Right cardiac atrium (tissue), 5 donors: ENCODE measurements around the gene CXCR5. TPM values are rescaled to one million over a fixed set of nuclear protein-coding genes. Genes with fewer than 3 reads are reported as not detected.
A peak's percentile ranks its signal among the peaks of the same experiment; 100 is the strongest.

Experiments
- ATAC-seq, 2 donors: fragments of 200-7000 bp; cut with Tn5 transposase; one replicate each; pipeline versions ENCODE4 v1.8.0 to v1.9.1; 2020; ENCODE audit warnings: moderate library complexity in 2 of 2, mild to moderate bottlenecking in 1 of 2
- DNase-seq, 3 donors: peaks; one replicate each; pipeline ENCODE4 v3.0.0-alpha.2; 2020
- H3K27ac ChIP-seq: one replicate; pipeline ENCODE4 v1.5.1; 2013; ENCODE audit warnings: mild to moderate bottlenecking, low read length, control low read depth, moderate library complexity
- H3K27me3 ChIP-seq: one replicate; pipeline ENCODE4 v1.6.1; 2013; ENCODE audit not compliant: control insufficient read depth, insufficient read depth
- H3K4me1 ChIP-seq: one replicate; pipeline ENCODE4 v1.6.1; 2013; ENCODE audit warnings: low read length; ENCODE audit not compliant: control insufficient read depth, insufficient read depth
- H3K4me3 ChIP-seq: one replicate; pipeline ENCODE4 v1.5.1; 2013; ENCODE audit warnings: low read length, control low read depth
- H3K9me3 ChIP-seq: one replicate; pipeline ENCODE4 v1.6.1; 2013; ENCODE audit warnings: low read length; ENCODE audit not compliant: control insufficient read depth
- WGBS: extraction: QIAGEN DNeasy Blood & Tissue Kit; methylation state at CpG from one replicate; pipeline ENCODE4 v1.1.7; 2013; 5-methylcytosine and 5-hydroxymethylcytosine counted together
- intact Hi-C, 4 donors: fragments of 100-400 bp; cut with DNase I; formaldehyde crosslinking; loops; one replicate each; pipeline versions ENCODE4 v1.11.0 to v1.14.0; 2022 to 2023
- polyA plus RNA-seq: library from polyadenylated mRNA; stranded (reverse); fragments of 200-250 nt; gene quantifications from one replicate; pipeline ENCODE4 v1.2.3, GENCODE V29; 2013
- total RNA-seq, 4 donors: library from RNA; stranded (reverse); fragmentation: NEBNext Ultra II Directional; extraction: Animal tissue kit (Norgen Biotek cat#: 25700); gene quantifications; one replicate each; pipeline ENCODE4 v1.2.1, GENCODE V29; 2021
- donor health status: healthy with polysubstance abuse.
- donor health status: DM: no; HTN: yes; CAD: no.
- donor health status: DM: no; HTN: no; CAD: no.
- donor health status: DM: no; HTN: yes; CAD: no; lungs with severe emphysema.
- donor health status: DM: yes; HTN: yes; CAD: no.

The CXCR5 gene
- total and polyA plus RNA-seq, 5 donors = 0.34 TPM; not detected in 4

DNA sequence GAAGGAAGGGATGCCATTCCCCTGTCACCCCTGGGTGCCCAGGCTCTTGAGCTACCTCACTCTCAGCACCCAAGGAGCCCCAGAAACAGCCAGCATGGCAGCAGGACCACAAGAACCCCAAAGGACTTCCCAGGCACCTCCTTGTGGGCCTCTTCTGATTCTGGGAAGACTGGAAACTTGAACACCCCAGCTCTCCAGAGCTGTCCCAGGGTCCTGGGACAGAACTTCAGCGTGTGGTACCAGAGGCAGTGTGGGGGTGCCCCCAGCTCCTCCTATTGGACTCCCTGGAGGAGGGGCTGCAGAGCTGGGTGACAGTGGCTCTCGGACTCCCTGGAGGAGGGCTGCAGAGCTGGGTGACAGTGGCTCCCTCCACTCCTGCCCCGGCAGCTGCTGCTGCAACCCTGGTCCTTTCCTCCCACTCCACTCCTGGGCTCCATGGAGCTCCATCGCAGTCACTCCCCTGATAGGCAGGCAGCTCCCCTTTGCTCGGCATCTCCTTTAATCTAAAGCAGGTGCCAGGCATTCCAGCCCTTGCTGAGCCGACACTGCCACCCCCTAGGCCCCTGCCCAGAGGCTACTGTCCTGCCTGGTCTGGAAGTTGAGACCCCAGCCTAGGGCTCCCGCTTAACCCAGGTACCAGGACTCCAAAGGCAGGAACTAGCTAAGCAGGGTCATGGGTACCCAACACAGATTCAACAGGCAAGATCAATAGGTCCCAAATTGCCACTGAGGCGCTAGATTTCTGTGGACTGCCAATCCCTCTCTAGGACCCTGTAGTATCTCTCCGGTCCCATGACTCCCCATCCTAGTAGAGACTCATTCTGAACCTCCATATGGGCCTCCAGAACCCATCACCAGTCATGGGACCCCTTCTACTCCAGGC is 39.3 kb downstream of the CXCR5 start:
- intact Hi-C loops = loop anchor here in 1 of 4 donors (2.0 kb wide), 1 partner anchor 14 kb away; no protein-coding TSS in a partner anchor
- peak overlapping the region; percentile 90 for H3K27ac ChIP-seq
- DNase-seq (peak in 2 of 3 donors; percentile 56 to 61), ATAC-seq (no peak)
- no peaks in the 10 kb centered on the region for H3K27me3 ChIP-seq
- peaks cover 18% of the 10 kb centered on the region for H3K4me1 ChIP-seq
- WGBS = 35% methylated on average over 9 of the region's 9 CpGs
- H3K4me3 ChIP-seq = peak overlapping the region; percentile 64
- no peaks in the 10 kb centered on the region for H3K9me3 ChIP-seq

GRCh38 chr11:118923721-118924587 is 40.3 kb downstream of the CXCR5 start:
- 11% methylated on average over 7 of the region's 7 CpGs for WGBS
- H3K9me3 ChIP-seq = no peaks in the 10 kb centered on the region
- ATAC-seq (no peak), DNase-seq (peak in 2 of 3 donors; percentile 36 to 54)
- peaks cover 12% of the 10 kb centered on the region for H3K4me1 ChIP-seq
- H3K27ac ChIP-seq = peak overlapping the region; percentile 90
- intact Hi-C loops = loop anchor here in 1 of 4 donors (2.0 kb wide), 1 partner anchor 15 kb away; no protein-coding TSS in a partner anchor
- no peaks in the 10 kb centered on the region for H3K27me3 ChIP-seq
- peak overlapping the region; percentile 64 for H3K4me3 ChIP-seq

DNA sequence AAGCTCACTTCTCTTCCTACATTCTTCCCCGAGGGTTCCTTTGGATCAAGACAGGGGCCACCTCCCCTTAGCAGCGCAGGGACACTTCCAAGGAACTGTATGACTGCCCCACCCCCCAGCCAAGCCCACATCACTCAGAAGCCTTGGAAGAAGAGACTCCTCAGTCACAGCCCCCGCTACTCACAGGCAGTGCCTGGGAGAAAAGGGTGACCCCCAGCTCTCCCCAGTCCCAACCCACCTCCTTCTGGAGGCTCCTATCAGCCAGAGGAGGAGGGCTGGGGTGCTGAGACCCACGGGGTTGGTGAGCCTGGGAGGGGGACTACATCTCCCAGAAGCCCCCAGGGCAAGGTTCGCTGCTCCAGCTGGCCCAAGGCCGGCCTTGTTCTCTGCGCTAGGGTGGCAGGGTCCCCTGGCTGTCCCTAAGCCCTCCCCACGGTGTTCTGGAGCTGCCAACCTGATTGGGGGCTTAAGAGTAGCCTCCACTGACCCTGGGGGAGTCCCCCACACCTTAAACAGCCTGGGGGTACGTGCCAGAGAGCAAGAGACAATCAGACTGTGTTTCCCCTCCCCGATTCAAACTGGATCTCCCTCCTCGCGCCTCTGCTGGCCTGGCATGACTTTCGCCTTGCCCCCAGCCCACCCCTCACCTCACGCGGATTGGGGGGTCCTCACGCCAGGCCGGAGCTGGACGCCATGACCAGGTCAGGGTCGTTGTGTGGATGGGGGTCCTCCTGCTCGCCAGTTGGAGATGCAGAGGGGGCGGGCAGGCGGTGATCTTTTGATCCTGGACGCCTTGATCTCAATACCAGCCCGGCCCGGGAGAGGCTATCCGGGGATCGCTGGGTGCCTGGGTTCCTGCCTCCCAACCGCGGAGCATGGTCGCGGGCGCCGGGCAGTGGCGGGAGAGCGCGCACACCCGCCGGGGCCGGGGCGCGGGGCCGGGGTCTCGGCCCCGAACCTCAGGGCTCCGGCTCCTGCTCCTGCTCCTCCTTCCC is 41.2 kb downstream of the CXCR5 start:
- peaks cover 7% of the 10 kb centered on the region for H3K4me1 ChIP-seq
- WGBS = under 1% methylated on average over 45 of the region's 45 CpGs
- DNase-seq = peak; percentile 62 to 87 (median 85)
- intact Hi-C loops = loop anchor here in 1 of 4 donors (5.0 kb wide), 1 partner anchor 133 kb away; the partner anchor contains the start of gene DDX6
- H3K9me3 ChIP-seq = no peaks in the 10 kb centered on the region
- no peak for ATAC-seq
- H3K27me3 ChIP-seq = no peaks in the 10 kb centered on the region
- H3K4me3 ChIP-seq = peak overlapping the region; percentile 64
- peak overlapping the region; percentile 90 for H3K27ac ChIP-seq

- H3K4me1 ChIP-seq = peaks cover 2% of the 10 kb centered on the region
- WGBS = 7% methylated on average over 7 of the region's 7 CpGs
- intact Hi-C loops = loop anchor here in 3 of 4 donors (2.0 to 5.0 kb wide), 3 partner anchors 19 to 135 kb away; partner anchors contain the start of gene DDX6 (in 1 of the 3)
- H3K9me3 ChIP-seq = no peaks in the 10 kb centered on the region
- ATAC-seq (no peak), DNase-seq (peak in 1 of 3 donors; percentile 30)
- no peak overlapping the region for H3K4me3 ChIP-seq
- H3K27me3 ChIP-seq = no peaks in the 10 kb centered on the region
- peak overlapping the region; percentile 45 for H3K27ac ChIP-seq
Observed at GRCh38 chr11:118927554-118928100, 43.9 kb downstream of the CXCR5 start.

GRCh38 chr11:118928101-118928869 is 44.6 kb downstream of the CXCR5 start:
- Histone ChIP-seq H3K27me3 (no peaks in the 10 kb centered on the region), H3K4me1 (peaks cover 2% of the 10 kb centered on the region), H3K27ac (peak overlapping the region; percentile 99), H3K4me3 (peak overlapping the region; percentile 94), H3K9me3 (no peaks in the 10 kb centered on the region)
- WGBS = under 1% methylated on average over 32 of the region's 32 CpGs
- ATAC-seq = peak; percentile 79 to 82
- DNase-seq = peak; percentile 92 to 95 (median 95)
- intact Hi-C loops = loop anchor here in 3 of 4 donors (2.0 to 5.0 kb wide), 3 partner anchors 19 to 136 kb away; partner anchors contain the start of gene DDX6 (in 1 of the 3)

- H3K4me3 ChIP-seq = peak overlapping the region; percentile 94
- no peaks in the 10 kb centered on the region for H3K4me1 ChIP-seq
- intact Hi-C loops = loop anchor here in 3 of 4 donors (2.0 to 5.0 kb wide), 3 partner anchors 20 to 137 kb away; partner anchors contain the start of gene DDX6 (in 1 of the 3)
- no peaks in the 10 kb centered on the region for H3K27me3 ChIP-seq
- WGBS = under 1% methylated on average over 26 of the region's 26 CpGs
- ATAC-seq (peak; percentile 62 to 70), DNase-seq (peak in 2 of 3 donors; percentile 78 to 86)
- no peaks in the 10 kb centered on the region for H3K9me3 ChIP-seq
- H3K27ac ChIP-seq = peak overlapping the region; percentile 99
Observed at GRCh38 chr11:118928870-118929500, 45.3 kb downstream of the CXCR5 start.

DNA sequence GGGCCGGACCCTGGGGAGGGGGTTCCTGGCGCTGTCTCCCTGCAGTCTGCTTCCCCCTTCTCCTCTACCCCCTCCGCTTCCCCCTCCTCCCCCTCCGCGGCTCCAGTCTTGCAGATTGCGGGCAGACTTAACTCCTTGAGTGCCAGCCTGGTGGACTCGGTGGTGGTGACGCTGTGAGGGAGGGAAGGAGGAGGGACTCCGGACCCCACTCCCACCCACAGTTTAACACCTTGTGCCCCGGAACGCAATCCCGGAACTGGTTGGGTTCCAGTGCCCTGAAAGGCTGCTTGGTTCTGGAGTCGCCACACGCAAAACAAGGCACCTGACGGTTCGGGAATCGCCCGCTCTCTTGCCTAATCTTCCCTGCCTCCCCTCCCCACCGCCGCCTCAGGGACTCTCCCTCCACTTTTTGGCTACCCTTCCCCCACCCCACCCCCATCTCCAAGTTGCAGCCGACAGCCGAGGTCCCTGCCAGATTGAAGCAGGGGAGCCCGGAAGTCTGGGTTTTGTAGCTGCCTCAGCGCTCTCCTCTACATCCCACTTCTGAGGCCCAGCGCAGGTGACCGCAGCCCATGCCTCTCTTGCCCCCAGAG is 45.9 kb downstream of the CXCR5 start:
- WGBS = 0% methylated on average over 24 of the region's 26 CpGs
- no peaks in the 10 kb centered on the region for H3K27me3 ChIP-seq
- intact Hi-C loops = loop anchor here in 3 of 4 donors (2.0 to 5.0 kb wide), 3 partner anchors 21 to 137 kb away; partner anchors contain the start of gene DDX6 (in 1 of the 3)
- H3K27ac ChIP-seq = peak overlapping the region; percentile 90
- ATAC-seq (peak; percentile 64 to 70), DNase-seq (peak; percentile 87 to 94 (median 94))
- H3K4me1 ChIP-seq = no peaks in the 10 kb centered on the region
- peak overlapping the region; percentile 94 for H3K4me3 ChIP-seq
- H3K9me3 ChIP-seq = no peaks in the 10 kb centered on the region

DNA sequence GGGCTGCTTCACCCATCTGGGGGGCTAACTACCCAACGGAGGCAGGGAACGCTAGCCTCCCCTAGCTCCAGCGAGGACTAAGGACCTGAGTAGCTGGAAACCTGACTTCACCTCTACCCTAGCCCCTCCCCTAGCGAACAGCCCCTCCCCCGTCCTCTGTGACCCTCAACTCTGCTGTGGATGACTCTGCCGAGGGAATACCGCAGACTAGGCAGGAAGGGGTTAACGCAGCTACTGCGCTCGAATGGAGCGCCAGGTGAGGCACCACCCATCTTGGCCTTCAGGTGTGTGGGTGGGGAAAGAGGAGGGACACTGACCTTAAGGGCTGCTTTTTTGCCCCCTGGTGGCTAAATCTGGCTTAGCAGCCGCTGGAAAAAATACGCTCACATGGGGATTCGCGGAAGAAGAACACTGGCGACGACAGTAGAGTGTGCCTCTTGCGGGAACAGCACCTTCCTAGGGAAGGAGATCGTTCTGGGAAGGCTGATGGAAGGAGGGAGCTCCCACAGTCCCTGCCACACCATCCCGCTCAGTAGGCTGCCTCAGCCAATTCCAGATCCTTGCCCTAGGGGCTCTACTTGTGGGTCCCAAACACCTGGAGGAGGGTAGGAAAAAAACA is 46.5 kb downstream of the CXCR5 start:
- intact Hi-C loops = loop anchor here in 1 of 4 donors (2.0 kb wide), 1 partner anchor 21 kb away; no protein-coding TSS in a partner anchor
- DNase-seq = peak; percentile 75 to 92 (median 89)

More for the DNA sequence above, 46.5 kb downstream of the CXCR5 start:
- Histone ChIP-seq H3K27ac (peak overlapping the region; percentile 90), H3K4me1 (no peaks in the 10 kb centered on the region), H3K9me3 (no peaks in the 10 kb centered on the region), H3K4me3 (peak overlapping the region; percentile 94), H3K27me3 (no peaks in the 10 kb centered on the region)
- under 1% methylated on average over 20 of the region's 20 CpGs for WGBS
- ATAC-seq = peak; percentile 9 to 16
